HG02870 (cell line): ENCODE results near the gene SEZ6.
A peak's percentile ranks its signal among the peaks of the same experiment; 100 is the strongest.

Source experiments
- ATAC-seq: cut with Tn5 transposase; IDR thresholded peaks from one replicate; pipeline ENCODE4 v1.9.1; 2021; ENCODE audit warnings: mild to moderate bottlenecking, moderate library complexity; ENCODE audit not compliant: unreplicated experiment

Gene SEZ6

DNA sequence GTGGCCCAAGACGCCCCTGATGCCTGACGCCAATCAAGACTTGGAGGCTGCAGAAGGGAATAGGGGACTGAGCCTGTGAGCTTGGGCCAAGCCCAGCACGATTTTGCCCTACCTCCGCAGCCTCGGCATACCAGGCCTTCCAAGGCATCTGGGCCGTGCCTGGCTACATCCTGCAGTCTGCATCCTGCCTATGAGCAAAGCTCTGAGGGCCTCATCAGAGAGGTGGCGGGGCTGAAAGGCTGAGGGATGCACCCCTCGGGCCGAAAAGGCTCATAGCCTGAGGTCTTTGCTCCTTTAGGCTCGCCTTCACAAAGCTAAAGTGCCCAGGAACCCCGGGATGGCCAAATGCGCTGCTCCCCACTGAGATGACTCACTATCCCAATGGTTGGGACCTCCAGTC is 2.5 kb downstream of the SEZ6 start:
- ATAC-seq = no peak

- ATAC-seq = no peak
Observed at GRCh38 chr17:29002811-29003210, 3.0 kb downstream of the SEZ6 start.

DNA sequence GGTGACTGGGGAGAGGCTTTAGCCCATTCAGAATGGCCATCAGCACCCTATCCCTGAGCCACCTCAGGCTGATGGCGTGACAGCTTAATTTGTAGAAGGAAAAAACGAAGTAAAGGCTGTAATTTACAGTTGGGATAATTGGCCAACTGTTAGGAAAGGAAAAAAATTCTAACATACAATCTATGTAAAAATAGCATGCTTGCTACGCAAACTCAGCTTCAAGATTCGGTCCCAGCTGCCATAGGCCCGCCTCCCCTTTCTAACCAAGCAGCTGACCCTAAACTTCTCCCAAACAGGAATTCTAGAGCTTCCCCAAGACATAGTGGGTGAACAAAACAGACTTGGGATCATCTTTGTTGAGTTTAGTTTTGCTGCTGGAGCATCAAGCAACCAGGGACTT is 4.9 kb downstream of the SEZ6 start:
- no peak for ATAC-seq

DNA sequence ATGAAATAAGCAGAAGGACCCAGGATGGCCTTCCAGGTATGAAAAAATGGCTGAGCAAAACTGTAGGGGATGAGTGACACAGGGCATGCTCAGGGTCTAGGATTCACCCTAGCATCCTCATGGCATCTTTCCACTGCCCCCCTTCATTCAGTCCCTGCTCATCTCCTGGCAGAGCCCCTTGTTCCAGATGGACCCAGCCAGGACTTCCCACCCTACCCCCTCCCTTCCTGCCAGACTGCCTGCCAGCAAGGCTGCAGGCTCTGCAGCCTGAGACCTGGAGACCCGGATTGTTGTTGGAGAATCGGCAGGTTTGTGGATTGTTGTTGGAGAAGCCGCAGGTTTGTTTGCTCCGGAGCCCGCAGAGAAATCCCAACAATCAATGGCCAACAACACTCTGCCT is 6.6 kb downstream of the SEZ6 start:
- no peak for ATAC-seq

DNA sequence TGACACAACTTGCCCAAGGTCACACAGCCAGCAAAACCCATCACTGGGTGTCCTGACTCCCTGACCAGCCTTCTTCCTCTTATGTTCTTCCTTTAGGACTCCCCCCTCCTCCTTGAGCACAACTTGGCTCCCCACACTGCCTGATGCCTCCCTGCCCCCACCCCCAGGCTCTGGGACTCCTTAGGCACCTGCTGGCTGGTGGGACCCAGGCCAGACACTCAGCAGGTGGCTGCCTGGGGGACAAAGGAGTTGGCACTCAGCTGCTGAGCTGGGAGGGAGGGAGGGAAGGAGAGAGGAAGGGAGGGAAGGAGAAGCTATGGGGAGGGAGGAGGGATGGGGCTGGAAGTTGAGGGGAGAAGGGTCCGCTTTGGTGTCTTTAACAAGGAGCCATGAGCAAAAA is 8.0 kb downstream of the SEZ6 start:
- ATAC-seq = no peak

DNA sequence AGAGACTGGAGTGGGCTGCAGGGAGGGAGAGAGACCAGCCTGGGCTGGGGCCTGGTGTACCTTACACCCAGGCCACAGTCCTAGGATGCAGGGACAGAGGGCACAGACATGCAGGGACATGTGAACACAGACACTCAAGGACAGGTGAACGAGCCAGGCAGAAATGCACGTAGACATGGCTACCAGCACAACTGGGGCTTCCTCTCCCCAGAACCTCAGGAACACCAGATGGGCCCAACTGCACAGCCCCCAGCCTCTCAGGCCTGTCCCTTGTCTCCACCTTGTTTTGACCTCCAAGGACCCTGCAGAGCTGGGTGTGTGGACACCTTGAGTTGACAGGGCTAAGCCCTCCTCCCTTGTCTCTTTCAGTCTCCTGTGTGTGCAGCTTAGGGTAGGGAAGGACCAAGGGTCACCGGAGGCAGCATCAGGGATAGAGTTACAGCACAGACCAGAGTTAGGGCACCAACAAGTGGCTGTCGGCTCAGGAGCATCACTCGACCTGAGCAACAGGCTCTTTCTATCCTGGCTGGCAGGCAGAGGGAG is 9.2 kb downstream of the SEZ6 start:
- no peak for ATAC-seq

DNA sequence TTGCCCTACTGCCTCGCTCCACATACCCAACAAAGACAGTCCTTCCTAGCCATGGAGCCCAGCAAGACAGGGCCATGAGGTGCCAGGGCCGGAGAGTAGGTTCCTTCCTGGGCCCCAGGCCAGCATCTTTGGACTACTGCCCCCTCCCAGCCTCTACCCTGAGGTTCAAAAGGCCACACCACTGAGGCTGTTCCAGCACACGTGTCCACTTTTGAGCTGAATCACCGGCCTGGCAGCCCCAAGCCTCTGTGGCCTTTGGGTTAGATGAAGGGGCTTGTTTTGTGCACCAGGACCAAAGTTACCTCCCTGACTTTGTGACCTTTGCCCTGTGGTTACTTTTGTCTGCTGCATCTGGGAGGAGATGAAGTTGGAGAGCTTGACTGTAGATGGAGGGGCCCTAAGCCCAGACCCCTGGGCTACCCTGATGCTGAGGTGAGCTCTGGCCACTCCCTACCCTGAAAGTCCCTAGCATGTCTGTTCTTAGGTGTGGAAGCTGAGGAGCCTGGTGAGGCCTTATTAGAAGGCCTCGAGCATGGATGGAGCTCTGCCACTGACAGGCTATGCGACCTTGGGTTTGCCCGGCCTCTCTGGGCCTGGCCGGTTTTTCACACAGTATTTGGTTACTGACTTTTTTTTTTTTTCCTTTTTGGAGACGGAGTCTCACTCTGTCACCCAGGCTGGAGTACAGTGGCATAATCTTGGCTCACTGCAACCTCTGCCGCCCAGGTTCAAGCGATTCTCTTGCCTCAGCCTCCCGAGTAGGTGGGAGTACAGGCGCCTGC is 12.0 kb downstream of the SEZ6 start:
- ATAC-seq = no peak

- ATAC-seq = no peak
Observed at GRCh38 chr17:28992625-28993600, 12.9 kb downstream of the SEZ6 start.

DNA sequence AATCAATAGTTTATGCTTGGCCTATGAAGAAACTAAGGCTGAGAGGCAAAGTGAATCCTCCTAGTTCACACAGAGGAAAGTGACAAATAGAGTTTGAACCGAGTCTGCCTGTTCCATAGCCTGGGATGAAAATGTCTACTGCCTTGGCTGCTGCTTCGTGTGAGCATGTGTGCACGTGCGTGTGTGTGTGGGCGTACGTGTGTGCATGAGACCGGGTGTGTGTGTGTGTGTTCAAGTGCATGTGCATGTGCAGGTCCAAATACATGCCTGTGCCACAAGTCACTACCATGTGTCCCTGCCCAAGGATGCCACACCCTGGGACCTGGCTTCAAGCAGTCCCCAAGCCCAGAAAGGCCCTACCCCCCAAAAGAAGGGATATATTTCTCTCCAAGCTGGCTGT is 13.6 kb downstream of the SEZ6 start:
- ATAC-seq = no peak

- no peak for ATAC-seq
Observed at GRCh38 chr17:28991779-28992178, 14.1 kb downstream of the SEZ6 start.

GRCh38 chr17:28989028-28989427 is 16.8 kb downstream of the SEZ6 start:
- no peak for ATAC-seq

DNA sequence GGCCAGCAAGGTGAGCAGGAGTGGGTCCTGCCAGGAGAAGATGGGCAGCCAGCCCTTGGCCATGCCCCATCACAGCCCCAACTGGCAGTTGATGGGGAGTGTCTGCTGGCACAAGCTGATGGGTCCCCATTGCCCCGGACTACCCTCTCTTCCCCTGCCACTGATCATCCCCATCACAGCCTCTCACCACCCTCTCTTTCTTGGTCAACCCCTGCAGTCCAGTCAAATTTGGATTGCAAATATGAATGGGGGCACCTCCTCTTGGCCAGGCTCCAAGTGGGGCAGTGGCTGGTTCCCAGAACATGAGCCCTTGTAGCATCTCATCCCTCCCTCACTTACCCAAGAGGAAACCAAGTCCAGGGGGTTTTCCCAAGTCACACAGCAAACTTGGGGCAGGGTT is 17.4 kb downstream of the SEZ6 start:
- ATAC-seq = no peak

DNA sequence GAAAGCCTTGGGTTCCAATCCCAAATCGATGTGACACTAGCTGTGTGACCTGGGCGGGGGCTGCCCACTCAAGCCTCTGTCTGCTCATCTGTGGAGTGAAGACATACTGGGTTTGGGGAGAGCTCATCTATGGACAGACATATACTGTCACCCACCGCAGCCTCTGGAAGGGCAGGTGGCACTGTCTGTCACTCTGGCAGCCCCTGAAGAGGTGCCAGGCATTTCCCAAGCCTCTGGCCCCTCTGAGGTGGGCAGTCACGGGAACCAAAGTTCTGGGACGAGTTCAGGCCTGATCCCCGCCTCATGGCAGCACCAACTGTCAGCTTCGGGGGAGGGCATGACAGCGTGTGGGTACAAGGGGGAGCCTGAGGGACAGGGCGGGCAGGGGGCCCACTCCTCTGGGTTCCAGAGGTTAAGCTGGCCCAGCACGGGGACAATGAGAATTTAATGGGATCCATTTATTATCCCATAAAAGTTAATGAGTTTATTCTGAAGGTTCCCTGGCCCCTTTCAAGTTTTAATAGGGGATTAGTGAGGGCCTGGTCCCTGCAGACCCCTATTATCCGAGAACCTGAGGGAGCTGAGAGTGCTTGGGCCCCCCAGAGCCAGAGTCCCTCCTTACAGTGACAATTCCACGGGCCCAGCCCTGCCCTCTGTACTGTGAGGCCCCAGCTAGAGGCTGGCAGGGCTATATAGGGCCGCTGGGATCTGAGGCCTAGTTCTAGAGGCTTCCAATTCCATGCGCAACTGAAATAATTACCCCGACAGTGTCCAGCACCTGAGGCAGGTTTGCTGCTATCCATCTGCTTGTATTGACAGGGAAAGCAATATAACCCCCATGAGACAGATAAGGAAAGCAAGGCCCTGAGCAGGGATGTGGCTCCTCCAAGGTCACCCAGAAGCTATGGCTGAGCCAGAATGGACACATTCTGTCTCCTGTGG is 18.8 kb downstream of the SEZ6 start:
- no peak for ATAC-seq

GRCh38 chr17:28985950-28986713 is 19.7 kb downstream of the SEZ6 start:
- no peak for ATAC-seq

- no peak for ATAC-seq
Observed at GRCh38 chr17:28983286-28984230, 22.3 kb downstream of the SEZ6 start.

GRCh38 chr17:28982131-28982793 is 23.6 kb downstream of the SEZ6 start:
- ATAC-seq = peak; percentile 42

DNA sequence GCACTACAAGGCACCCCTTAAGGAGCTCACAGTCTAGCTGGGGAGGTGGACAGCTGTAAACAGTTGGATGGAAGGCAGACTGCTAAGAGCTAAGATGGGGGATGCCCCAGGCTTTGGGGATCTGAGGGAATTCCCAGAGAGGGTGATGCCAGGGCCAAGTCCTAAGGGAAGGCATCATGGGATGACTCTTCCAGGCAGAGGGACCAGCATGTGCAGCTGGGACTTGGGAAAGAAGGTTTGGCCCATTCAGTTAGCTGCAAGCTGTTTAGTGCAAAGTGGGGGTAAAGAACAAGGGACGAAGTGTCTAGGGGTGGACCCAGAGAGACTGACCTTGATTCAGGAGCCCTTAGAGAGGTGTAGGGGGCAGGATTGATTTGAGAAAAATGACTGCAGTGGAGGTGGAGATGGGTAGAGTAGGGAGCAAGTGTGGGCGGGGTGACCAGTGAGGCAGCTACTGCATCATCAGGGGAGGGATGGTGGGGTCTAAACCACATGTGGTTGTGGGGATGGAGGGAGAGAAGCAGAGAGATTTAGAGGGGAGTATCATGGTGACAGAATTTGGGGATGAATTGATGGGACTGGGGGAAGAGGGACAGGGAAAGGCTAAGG is 27.4 kb downstream of the SEZ6 start:
- ATAC-seq = no peak
